NCI-H1417 (cell line): Measurements from ENCODE around the gene DPYSL5.
"Not testable (repeated sequence)": the region's sequence is repeated elsewhere in the genome, so short reads cannot be mapped to it uniquely, and the experiment has no call there.

Experiments used
- DNase-seq, 3 experiments: peaks; one replicate each; lab custom pipeline; 2025; lab: John Stamatoyannopoulos, UW

DPYSL5 gene, protein sequence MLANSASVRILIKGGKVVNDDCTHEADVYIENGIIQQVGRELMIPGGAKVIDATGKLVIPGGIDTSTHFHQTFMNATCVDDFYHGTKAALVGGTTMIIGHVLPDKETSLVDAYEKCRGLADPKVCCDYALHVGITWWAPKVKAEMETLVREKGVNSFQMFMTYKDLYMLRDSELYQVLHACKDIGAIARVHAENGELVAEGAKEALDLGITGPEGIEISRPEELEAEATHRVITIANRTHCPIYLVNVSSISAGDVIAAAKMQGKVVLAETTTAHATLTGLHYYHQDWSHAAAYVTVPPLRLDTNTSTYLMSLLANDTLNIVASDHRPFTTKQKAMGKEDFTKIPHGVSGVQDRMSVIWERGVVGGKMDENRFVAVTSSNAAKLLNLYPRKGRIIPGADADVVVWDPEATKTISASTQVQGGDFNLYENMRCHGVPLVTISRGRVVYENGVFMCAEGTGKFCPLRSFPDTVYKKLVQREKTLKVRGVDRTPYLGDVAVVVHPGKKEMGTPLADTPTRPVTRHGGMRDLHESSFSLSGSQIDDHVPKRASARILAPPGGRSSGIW

DNA sequence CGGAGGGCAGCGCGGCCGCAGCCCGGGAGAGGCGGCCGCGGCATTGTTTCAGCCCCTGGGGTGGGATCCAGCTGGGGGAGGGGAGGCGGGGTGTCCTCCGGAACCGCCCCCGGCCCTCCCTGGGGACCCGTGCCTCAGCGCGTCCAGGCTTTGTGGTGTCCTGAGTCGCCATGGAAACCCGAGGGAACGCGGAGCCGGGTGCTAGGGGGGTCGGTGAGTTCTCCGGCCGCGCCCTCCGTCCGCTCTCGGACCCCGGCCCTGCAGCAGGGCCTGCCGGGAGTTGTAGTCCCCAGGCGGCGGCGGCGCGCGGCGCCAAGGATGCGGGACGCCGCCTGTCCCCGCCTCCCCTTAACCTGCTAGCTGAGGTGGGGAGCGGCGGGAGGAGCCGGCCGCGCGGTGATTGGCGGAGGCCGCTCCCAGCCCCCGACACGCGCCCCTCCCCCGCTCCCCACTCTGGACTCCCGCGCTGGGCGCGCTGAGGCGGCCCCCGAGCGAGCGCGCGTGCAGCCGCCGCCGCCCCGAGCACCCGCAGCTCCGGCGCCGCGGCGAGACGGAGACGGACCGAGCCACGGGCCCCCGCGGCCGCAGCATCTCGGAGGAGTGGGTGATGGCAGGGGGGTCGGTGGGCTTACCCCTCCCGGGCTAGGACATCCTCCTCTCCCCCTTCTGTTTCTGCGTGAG lies at the start of gene DPYSL5:
DPYSL5 (plus strand) TSS at position 478 of the 681 bp plus-strand sequence. CDS start 50,368 bp downstream, outside the sequence.
- DNase-seq: peak; percentile 90 to 97 (median 97)

DNA sequence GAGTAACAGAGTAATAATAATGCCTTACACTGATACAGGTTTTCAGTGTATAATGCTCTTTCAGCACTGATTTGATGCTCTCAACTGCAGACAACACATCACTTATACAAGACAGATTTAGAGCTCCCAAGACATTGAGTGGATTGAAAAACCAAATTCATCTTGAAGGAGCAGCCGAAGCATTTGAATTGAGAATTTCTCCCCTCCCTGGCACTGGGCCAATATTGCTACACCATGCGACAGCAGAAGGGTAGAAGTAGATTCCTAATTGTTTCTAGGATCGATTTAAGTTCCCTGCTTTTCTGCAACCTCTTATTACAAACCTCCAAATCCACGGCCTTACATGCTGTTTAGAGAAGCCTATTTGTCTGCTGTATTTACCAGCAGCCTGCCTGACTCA lies 46.6 kb upstream of the DPYSL5 start:
- DNase-seq: peak in 1 of 3 experiments; percentile 40

DNA sequence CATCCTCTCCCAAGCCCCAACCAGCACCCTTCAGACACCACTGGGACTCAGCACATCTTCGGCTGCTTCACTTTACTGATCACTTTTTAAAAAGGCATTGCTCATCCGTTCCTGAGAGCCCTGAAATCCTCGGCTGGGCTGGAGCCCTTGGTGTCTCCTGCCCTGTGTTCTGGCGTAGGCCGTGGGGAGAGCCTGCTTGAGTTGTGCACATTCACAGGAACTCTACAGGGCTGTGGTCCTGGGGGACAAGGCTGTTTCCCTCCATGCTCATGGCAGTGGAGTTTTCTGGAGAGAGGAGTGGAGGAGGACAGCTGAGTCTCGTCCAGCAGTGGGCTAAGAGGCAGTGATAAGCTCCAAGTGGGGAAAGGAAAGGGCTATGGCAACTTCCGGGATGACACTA lies 46.1 kb upstream of the DPYSL5 start:
- DNase-seq: no peak

DNA sequence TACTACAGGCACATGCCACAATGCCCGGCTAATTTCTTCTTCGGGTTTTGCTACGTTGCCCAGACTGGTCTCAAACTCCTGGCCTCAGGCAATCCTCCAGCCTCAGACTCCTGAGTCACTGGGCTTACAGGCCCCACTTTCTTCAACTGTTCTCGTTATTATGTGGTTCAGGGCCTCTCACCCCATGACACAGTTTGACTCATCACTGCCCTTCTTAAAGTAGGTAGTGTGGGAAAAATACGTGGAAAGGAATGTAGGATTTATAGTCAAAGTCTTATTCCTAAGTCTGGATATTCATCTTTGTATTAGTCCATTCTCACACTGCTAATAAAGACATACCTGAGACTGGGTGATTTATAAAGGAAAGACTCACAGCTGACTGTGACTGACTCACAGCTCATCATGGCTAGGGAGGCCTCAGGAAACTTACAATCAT lies 42.7 kb upstream of the DPYSL5 start:
- no peak for DNase-seq

DNA sequence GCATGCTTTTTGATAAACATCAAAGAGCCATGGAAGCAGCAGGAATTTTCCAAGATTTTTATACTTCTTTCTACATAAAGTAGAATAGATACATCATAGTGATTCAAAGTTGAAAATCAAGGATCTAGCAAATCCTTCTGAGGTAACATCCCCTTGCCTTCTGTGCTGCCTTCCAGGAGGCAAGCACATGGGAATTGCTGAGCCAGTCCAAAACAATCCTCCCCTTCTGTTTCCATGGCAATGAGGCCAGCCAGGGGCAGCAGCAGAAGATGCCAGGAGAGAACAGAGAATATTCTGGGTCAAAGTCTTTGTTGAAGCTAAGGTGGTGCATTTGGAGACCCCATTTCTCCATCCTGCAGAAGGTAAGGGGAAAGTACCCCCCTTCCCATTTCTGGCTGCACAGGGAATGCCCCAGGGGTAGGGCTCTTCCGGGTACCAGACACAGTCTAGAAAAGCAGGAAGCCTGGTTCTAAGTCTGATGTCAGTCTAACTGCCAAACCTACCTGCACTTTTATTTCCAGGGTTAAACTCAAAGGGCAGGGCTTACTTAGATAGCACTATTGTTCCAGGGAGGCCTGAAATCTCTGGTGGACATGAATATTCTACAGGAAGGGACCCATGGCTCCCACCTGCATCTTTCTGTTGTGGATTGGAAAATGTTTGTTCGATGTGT lies 40.0 kb upstream of the DPYSL5 start:
- peak in 2 of 3 experiments; percentile 5 to 59 for DNase-seq

DNA sequence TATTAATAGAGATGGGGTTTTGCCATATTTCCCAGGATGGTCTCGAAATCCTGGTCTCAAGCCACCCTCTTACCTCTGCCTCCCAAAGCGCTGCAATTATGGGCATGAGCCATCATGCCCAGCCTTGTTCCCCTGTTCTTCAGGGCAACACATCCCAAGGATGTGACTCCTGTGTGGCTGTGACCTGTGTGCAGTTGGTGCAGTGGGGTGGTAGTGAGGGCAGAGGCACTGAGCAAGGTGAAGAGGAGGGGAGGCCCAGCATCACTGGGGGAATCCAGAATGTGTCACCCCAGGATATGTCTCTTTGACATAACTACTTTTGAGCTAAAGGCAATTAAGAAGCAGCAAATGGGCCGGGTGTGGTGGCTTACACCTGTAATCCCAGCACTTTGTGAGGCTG lies 38.7 kb upstream of the DPYSL5 start:
- no peak for DNase-seq

DNA sequence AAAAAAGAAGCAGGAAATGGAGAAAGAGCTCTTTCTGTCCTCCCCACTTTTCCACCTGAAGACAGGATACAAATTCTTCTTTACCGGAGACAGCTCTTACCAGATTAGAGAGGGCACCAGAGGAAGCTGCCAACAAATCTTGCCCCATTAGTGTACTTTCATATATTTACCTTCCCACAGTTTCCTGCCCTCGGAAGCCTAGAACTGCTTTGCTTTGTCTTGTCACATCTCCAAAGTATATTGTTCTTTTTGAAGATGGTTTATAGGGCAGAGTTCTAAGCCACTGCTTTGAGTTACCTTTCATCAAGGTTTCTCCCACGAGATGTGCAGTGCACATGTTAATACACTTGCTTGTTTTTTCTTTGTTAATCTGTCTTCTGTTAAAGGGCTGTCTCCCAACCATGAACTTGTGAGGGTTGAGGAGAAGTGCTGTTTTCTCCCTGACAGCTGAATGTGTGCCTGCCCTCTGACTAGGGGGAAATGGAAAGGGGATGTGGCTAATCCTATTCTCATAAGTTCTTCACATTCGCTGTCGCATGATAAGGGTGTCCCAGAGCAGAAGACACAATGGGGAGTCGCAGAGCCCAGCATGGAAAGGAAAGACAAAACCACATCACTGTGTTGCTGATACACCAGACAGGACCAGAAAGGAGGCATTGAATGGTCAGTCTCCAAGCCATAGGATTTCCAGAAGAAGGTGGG lies 37.9 kb upstream of the DPYSL5 start:
- no peak for DNase-seq

DNA sequence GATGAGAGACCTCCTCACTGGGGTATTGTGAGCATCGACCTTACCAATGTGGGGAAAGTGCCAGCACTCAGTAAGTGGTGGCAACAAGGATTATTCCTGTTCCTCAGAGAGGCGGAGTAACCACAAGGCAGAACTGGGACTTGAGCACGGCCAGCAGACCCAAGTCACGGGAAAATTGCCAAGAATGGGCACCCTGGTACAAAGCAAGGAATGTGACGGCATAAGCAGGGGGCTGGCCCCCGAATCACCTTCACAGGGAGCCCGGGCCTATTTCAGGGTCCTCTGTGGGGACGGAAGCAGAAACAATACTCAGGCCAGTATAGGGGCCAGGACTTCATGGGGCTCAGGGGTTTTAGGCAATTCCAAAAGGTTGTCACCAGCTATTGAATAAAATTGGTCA lies 36.7 kb upstream of the DPYSL5 start:
- no peak for DNase-seq

DNA sequence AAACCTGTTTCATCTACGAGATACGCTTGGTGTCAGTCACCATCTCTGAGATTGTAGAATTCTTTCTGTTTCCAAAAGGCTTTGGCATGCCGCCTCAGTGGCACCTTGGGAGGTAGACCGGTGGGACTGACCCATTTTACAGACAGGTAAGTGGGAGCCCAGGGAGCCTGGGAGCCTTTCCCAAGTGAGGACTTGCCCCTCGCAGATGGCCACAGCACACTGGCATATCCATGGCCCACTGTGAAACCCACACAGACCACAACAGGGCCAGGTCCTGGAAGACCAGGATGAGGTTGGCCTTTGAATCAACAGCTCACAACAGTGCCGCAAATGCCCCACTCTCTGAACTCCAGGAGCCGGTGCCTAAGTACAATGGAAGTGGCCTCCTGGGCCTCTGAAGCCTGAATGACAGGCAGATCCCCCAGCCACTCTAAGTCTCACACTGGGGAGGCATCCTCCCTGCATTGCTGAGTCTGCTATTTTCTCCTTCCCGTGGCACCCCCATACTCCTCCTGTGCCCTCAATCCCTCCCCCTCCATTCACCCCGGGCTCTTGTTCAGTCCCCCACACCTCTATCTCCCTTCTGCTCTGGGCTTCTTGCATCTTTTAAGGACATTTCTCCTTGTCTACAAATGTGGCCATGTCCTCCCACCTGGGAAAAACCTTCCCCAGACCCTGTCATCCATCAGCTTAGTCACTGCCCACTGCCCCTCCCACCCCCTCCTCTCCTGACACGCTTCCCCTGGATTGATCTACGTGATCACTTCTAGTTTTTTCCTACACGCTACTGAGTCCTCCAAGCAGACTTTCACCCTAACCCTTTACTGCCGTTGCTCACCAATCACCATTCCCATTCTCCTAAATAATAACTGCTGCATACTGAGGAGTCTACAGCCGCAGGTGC lies 35.9 kb upstream of the DPYSL5 start:
- DNase-seq: no peak

DNA sequence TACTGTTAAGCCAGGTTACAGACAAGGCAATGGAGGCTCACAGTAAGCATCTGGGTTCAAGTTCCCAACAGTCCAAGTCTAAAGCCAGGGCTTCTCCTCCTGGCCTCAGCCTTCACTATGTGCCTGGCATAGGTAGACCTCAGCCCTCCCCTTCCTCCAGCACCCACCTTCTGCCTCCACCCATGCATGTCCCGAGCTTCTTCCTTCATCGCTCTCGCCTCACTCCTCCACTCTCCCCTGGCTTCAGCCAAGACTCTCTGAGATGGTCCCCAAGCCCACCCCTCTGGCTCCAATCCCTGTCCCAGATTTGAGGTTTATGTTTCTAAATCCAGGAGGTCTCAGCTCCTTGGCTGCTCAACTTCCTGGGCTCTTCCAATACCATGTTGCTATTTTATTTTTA lies 35.2 kb upstream of the DPYSL5 start:
- DNase-seq: no peak

DNA sequence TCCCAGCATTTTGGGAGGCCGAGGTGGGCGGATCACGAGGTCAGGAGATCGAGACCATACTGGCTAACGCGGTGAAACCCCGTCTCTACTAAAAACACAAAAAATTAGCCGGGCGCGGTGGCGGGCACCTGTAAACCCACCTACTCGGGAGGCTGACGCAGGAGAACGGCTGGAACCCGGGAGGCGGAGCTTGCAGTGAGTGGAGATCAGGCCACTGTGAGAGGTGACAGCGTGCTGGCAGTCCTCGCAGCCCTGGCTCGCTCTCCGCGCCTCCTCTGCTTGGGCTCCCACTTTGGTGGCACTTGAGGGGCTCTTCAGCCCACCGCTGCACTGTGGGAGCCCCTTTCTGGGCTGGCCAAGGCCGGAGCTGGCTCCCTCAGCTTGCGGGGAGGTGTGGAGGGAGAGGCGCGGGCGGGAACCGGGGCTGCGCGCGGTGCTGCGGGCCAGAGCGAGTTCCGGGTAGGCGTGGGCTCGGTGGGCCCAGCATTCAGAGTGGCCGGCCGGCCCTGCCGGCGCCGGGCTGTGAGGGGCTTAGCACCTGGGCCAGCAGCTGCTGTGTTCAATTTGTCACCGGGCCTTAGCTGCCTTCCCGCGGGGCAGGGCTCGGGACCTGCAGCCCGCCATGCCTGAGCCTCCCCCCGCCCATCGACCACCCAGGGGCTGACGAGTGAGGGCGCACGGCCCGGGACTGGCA lies 33.7 kb upstream of the DPYSL5 start:
- DNase-seq: not testable (repeated sequence)

DNA sequence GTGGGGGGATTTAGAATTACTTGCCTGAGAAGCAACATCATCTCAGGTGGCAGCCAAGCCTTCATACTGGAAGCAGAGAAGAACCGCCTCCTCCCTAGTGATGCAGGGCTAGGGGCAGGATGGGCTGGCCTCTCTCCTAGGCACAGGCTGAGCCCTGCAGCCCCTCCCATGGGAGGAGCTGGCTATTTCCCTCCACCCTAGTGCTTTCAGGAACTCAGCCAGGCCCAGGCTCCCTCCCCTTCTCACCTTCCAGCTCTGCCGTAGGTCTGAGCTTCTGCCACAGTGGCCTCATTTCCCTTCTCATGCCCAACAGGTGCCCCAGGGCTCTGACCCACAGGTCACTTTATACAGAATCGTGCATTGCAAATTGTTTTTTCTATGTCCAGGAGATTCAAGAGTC lies 31.0 kb upstream of the DPYSL5 start:
- peak; percentile 9 to 47 (median 29) for DNase-seq

DNA sequence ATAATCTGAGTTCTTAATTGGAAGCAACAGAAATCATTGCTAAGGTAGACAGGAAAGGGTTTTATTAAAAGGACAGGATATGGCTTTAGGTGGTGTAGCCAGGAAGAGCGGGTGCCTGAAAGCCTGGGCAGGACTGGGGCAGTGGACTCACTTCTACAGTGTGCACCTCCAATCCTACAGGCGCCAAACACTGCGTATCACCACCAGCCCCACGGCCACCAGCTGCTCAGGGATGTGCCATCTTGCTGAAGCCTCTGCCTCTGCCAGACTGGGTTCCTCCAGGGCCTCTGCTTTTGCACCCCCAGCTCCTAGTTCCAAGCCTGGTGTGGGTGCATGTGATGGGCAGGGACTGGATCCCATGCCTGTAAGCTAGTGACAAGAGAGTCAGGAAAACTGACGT lies 29.7 kb upstream of the DPYSL5 start:
- DNase-seq: no peak

DNA sequence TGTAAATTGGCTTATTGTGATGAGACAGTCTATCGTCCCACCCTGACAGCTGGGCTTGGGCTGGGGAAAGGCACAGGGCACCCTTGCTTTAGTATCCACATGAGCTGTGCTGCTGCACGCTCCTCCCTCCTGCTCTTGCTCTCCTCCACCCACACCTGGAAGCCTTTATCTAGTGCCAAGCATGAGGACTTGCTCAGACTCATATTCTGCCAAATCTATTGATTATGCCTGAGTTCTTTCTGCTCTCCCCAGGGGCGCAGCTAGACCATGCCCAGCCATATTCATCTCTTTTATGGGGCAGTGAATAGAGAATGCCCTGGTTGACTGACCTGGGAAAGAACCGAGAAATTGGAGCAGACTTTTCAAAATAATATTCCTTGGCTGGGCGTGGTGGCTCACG lies 29.0 kb upstream of the DPYSL5 start:
- no peak for DNase-seq

DNA sequence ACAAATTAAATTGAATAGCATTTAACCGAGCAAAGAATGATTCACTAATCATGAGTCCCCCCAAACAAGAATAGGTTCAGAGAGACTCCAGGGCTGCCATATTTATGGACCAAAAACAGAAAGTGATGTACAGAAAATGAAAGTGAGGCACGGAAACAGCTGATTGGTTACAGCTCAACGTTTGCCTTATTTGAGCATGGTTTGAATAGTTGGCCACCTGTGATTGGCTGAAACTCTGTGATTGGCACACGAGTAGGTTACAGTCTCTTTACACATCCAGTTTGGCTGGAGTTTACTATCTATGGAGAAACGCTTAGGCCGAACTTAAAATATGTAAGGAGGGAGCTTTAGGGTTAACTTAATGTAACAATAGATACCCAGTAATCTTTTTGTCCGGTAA lies 27.0 kb upstream of the DPYSL5 start:
- no peak for DNase-seq

DNA sequence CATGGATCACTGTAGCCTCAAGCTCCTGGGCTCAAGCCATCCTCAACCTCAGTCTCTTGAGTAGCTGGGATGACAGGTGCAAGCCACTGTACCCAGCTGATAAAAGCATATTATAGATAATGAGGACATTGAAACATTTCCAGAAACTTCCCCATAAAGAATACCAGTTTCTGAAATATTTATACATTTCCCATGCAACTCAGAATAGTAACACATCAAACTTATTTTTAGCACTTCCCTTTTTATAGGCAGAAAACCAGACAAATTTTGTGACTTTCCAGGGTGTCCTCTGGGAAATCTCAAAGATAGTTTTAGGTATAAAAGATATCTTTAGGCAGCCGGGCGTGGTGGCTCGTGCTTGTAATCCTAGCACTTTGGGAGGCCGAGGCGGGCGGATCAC lies 25.1 kb upstream of the DPYSL5 start:
- no peak for DNase-seq

DNA sequence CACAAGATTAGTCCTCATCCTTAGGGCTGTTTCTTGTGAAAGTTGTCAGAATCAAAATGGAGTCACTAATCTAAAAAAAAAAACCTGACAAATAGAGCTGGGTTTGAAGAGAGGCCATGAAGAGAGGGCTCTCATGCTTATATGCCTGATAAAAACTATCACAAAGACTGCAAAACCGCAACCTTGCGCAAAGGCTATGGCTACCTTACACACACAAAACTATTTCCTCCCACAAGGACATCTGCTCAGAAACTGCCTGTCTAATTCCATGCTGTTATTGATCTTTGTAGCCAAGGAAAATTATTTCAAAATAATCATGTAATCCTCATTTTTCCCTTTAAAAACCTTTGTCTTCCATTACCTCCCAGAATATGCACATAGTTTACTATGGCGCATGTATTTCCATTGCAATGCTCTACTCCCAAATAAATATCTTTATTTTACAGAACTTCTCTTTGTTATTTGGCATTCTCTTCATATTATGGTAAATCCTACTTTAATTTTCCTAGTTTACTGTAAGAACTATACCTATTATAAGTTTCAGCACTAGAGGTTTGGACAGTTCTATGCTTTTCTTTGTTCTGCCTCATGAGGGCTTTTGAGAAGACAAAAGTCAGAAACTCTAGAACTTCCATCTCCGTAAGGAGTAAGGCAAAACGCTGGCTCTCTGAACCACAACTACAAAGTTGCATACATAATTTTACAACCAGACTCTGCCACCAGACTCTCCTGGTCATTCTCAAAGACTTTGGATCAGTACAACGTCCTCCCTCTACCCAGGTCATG lies 9.6 kb upstream of the DPYSL5 start:
- DNase-seq: no peak

DNA sequence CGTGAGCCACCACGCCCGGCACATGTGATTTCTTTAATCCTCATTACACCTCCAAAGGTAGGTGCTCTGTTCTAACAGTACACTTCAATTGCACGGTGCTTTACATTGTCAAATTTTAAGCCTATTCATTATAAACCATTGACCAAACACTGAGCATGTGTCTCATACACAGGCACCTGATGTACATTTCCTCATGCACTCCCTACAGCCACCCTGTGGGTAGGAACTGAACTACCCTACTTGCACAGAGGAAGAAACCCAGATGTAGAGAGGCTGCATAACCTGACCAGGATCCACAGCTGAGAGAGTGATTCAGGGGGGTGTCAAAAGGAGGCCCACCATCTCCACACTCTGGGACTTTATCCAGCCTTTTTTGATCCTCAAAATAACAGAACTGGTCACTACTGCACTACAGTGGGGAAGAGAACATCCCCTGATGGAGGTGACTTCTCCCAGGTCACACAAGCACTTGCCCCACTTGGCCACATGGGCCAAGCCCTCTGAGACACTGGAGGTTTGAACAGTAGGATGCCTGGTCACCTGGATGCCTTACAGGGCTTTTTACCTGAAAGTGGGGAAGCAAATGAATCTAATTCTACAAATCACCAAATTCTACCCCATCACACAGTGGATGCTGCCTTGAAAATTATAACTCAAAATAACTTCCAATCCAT lies 6.9 kb upstream of the DPYSL5 start:
- DNase-seq: peak in 2 of 3 experiments; percentile 7 to 39

DNA sequence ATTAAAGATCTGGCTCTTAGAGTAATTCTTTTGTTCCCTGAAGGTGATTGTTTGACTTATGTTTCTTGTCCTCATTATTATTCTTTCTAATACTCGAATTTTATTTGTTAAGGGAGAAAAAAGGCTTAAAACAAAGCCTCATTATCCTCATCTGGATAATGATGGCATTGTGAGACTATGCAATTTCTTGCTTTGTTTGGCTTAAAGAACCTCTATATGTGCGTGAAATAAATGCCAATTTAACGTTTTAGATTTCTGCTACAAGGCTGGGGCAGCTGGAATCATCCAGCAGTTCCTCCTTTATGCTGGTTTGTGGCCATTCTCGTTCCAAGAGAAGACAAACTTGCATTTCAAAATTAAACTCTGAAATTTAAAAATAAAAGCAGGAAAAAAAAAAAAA lies 4.9 kb upstream of the DPYSL5 start:
- DNase-seq: no peak
